Left cardiac atrium (tissue), 4 donors: ENCODE data around the gene ZNF564. TPM values are rescaled to one million over a fixed set of nuclear protein-coding genes. Genes with fewer than 3 reads are reported as not detected.
"Not testable (repeated sequence)": the region's sequence is repeated elsewhere in the genome, so short reads cannot be mapped to it uniquely, and the experiment has no call there.

ENCODE experiments used
- ATAC-seq, 2 donors: fragments of 200-7000 bp; cut with Tn5 transposase; one replicate each; pipeline ENCODE4 v1.9.1; 2020; ENCODE audit warnings: mild to moderate bottlenecking in 2 of 2, moderate library complexity in 2 of 2
- DNase-seq: peaks from one replicate; pipeline ENCODE4 v3.0.0-alpha.2; 2020
- intact Hi-C, 2 donors: fragments of 100-400 bp; cut with DNase I; formaldehyde crosslinking; loops; one replicate each; pipeline versions ENCODE4 v1.14.1 to v1.15.1; 2022 to 2023
- long read RNA-seq: library from polyadenylated mRNA; unstranded; transcript quantifications from one replicate; pipeline ENCODE4 v2.0.0, GENCODE V29; 2021
- total RNA-seq, 2 donors: library from RNA; stranded (reverse); fragmentation: NEBNext Ultra II Directional; extraction: Animal tissue kit (Norgen Biotek cat#: 25700); gene quantifications; one replicate each; pipeline ENCODE4 v1.2.1, GENCODE V29; 2021
- donor health status: DM: no; HTN: yes; CAD: no.
- donor health status: DM: no; HTN: yes; CAD: no; lungs with severe emphysema.
- donor health status: DM: yes; HTN: yes; CAD: no.
- donor health status: Dilated cardiomyopathy.

ZNF564 gene
- total RNA-seq = 10 to 100 TPM in 1 of 2 donors, 1 to 10 TPM in 1; 7.7 to 11.9 TPM
- long read RNA-seq, transcript ZNF564-201 (4 exons, 2,935 nt) = major isoform, 15 of 17 reads
- long read RNA-seq, partial matches to known transcripts = 0 of 17 reads
- long read RNA-seq, other reads (novel, unspliced or antisense) = 1 of 17 reads

- ATAC-seq (peak; percentile 99), DNase-seq (peak; percentile 95)
- intact Hi-C loops = loop anchor here in 1 of 2 donors (5.0 kb wide), 1 partner anchor 54 kb away; no protein-coding TSS in a partner anchor
Observed at GRCh38 chr19:12551060-12551832, at the start of gene ZNF564. Gene ZNF564 (minus strand): TSS chr19:12551482. CDS start chr19:12551332, 150 bp downstream.

GRCh38 chr19:12597594-12597993, 46.3 kb upstream of the ZNF564 start:
- intact Hi-C loops = no loop called here
- ATAC-seq (no peak), DNase-seq (no peak)

DNA sequence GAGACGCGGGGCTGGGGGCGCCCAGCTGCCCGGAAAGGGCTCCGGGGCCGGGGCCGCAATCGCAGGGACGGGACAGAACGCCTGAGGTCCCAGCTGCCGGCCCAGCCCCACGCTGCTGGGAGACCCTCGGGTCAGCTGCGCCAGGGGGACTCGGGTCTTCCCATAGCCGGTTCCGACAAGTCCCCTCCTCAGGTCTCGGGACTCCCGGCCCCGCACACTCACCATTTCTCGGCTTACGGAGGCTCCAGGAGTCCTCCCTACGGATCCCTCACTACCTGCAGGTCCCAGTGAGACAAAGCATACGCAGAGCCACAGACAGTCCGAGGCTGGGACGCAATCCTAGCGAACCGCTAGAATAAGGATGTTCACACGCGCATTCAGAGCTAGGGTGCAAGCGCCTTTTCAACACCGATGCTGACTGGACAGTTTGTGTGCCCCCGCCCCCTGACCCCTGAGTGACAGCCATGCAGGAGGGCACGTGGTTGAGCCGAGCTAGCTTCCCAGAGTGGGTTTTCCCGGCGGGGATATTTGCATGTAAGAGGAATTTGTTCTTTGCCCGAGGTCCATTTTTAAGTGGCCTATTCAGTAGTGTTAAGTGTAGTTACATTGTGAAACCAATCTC, 45.8 kb upstream of the ZNF564 start:
- intact Hi-C loops = no loop called here
- ATAC-seq (peak in 1 of 2 donors; percentile 27), DNase-seq (no peak)

DNA sequence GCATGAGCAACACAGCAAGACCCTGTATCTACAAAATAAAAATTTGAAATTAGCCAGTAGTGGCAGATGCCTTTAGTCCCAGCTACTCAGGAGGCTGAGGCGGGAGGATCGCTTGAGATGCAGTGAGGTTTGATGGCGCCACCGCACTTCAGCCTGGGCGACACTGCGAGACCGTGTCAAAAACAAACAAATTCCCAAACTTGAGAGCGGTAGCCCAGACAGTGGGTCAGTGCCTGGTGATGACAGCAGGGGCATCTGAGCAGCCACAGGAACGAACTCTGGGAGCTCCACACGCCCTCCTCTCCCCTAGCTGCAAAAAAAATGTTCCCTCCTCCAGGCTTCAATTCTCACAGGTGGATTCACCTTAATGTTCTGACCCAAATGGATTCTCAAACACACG, 45.2 kb upstream of the ZNF564 start:
- ATAC-seq (no peak), DNase-seq (no peak)
- intact Hi-C loops = no loop called here

DNA sequence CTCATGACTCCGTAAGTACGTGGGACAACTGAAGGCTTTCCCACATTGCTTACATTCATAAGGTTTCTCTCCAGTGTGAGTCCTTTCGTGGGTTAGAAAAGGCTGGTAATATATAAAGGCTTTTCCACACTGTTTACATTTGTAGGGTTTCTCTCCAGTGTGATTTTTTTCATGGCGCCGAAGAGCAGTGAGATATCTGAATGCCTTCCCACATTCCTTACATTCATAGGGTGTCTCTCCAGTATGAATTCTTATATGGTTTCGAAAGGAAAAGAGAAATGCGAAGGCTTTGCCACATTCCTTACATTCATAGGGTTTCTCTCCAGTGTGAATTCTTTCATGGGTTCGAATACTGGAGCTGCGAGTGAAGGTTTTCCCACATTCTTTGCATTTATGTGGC, 29.8 kb upstream of the ZNF564 start:
- intact Hi-C loops = no loop called here
- ATAC-seq (no peak), DNase-seq (no peak)

GRCh38 chr19:12580180-12580694, 29.0 kb upstream of the ZNF564 start:
- no peak for DNase-seq
- intact Hi-C loops = no loop called here
- peak in 1 of 2 donors; percentile 39 for ATAC-seq

DNA sequence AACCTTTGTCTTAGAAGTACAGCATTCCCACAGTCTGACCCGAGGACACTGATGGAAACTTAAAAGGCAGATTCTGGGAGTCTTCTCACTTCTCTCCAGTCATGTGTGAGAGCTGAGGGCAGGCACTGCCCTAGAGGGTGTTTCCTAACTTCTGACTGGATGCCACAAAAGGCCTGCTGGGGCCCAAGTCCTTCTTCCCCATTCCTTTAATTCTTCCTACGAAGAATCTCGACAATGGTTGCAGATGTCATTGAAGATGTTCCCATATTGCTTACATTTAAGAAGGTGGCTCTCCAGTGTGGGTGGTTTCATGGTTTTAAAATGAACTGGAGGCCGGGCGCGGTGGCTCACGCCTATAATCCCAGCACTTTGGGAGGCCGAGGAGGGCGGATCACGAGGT, 27.4 kb upstream of the ZNF564 start:
- DNase-seq (no peak), ATAC-seq (no peak)
- intact Hi-C loops = no loop called here

DNA sequence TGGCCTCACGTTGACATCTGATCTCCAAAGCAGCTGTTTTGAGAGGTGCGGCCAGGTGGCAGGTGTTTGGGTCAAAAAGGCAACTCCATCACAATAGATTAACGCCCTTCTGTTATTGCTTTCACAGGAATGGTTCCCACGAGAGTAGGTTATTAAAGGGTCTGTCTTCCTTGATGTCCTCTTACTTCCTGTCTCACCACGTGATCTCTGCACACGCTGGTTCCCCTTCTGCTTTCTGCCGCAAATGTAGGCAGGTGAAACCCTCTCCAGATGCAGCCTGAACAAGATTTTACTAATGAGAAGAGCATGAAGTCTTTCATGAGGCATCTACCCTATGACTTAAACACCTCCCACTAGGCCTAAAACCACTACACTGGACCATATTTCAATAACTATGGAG, 22.8 kb upstream of the ZNF564 start:
- no peak for DNase-seq
- intact Hi-C loops = no loop called here

DNA sequence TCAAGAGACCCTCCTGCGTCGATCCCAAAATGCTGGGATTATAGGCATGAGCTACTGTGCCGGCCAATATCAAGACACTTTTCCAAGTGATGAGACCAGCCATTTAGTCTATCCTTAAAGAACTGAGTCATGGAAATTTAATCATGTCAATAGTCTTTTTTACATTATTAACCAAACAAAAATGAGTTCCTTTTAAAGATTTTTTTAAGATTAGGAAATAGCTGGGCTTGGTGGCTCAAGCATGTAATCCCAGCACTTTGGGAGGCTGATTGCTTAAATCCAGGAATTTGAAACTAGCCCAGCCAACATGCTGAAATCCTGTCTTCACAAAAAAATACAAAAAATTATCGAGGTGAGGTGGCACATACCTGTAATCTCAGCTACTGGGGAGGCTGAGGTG, 16.7 kb upstream of the ZNF564 start:
- ATAC-seq (no peak), DNase-seq (no peak)
- intact Hi-C loops = loop anchor here in 1 of 2 donors (10.0 kb wide), 1 partner anchor 97 kb away; the partner anchor contains the start of genes MAN2B1 and WDR83

More for the DNA sequence above, 22.8 kb upstream of the ZNF564 start:
- ATAC-seq = no peak

DNA sequence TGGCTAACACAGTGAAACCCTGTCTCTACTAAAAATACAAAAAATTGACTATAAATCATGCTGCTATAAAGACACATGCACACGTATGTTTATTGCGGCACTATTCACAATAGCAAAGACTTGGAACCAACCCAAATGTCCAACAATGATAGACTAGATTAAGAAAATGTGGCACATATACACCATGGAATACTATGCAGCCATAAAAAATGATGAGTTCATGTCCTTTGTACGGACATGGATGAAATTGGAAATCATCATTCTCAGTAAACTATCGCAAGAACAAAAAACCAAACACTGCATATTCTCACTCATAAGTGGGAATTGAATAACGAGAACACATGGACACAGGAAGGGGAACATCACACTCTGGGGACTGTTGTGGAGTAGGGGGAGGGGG, 15.1 kb upstream of the ZNF564 start:
- intact Hi-C loops = loop anchor here in 1 of 2 donors (10.0 kb wide), 1 partner anchor 98 kb away; the partner anchor contains the start of genes MAN2B1 and WDR83
- DNase-seq = not testable (repeated sequence)

DNA sequence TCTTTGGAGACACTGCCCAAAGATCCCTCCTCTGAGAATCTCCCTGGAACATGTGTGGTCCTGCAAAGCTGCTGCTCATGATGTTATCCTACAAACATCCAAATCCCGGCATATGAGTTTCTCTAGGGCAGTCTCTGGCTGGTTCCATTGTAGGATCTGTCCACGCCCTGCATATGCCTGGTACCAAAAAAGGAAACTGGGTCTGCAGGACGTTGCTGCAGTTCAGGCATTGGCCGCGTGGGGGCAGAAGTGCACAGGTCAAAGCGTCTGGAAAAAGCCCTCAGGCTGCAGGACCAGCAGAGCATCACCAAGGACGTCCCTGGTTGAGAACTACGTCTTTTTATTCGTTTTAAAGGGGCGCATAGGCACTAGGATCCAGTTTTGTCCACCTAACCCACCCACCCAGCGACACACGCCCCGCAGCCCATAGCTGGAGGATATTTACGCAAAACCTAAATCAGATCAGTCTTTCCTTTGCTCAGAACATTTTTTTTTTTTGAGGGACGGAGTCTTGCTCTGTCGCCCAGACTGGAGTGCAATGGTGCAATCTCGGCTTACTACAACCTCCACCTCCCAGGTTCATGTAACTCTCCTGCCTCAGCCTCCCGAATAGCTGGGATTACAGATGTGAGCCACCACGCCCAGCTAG, 12.9 kb upstream of the ZNF564 start:
- intact Hi-C loops = loop anchor here (5.0 to 10.0 kb wide), 2 partner anchors 101 to 108 kb away; partner anchors contain the start of genes MAN2B1 (in 1 of the 2) and WDR83 (in 1 of the 2)
- DNase-seq (peak; percentile 89), ATAC-seq (peak; percentile 91 to 96)

More for the DNA sequence above, 15.1 kb upstream of the ZNF564 start:
- ATAC-seq = not testable (repeated sequence)

DNA sequence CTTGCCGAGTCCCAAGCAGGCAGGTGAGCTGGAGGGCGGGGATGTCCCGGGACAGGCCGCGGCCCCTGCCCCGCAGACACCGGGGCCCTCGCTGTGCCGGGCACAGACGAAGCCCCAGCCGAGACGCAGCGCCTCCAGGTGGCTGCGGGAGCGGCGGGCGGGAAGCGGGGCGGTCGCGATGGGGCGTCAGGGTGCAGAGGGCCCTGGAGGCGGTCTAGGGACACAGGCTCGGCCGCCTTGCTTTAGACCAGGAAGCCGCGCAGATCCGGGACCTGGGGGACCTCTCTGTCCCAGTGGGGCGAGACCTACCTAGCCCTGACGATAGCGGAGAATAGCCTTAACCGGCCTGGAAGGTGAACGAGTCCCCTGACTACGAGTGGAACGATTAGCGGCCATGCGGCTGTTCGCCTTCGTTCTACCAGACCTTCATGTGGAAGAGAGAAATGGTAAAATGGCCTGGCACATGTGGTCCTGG, 4.2 kb upstream of the ZNF564 start:
- intact Hi-C loops = no loop called here
- ATAC-seq (no peak), DNase-seq (no peak)

- intact Hi-C loops = no loop called here
- no peak for DNase-seq
Observed at GRCh38 chr19:12546903-12547302, 4.4 kb downstream of the ZNF564 start.

GRCh38 chr19:12546068-12546467, 5.2 kb downstream of the ZNF564 start:
- ATAC-seq = no peak
- DNase-seq = no peak
- intact Hi-C loops = no loop called here

More at GRCh38 chr19:12546903-12547302, 4.4 kb downstream of the ZNF564 start:
- no peak for ATAC-seq

- ATAC-seq = no peak
- no peak for DNase-seq
- intact Hi-C loops = no loop called here
Observed at GRCh38 chr19:12545267-12545666, 6.0 kb downstream of the ZNF564 start.

GRCh38 chr19:12544401-12544876, 6.8 kb downstream of the ZNF564 start:
- peak; percentile 33 for DNase-seq
- peak in 1 of 2 donors; percentile 72 for ATAC-seq

DNA sequence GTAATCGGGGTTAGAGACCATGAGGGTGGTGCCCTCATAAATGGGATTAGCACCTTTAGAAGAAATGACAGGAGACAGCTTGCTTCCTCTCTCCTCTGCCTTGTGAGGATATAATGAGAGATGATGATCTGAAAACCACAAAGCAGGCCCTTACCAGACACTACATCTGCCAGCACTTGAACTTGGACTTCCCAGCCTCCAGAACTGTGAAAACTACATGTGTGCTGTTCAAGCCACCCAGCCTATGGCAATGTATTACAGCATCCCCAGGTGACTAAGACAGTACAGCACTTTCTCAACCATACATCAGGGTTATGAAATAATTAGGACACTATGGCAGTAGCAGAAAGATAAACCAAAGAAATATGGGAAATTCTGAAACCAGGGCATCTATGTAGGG, 7.4 kb downstream of the ZNF564 start:
- intact Hi-C loops = no loop called here
- DNase-seq (no peak), ATAC-seq (peak in 1 of 2 donors; percentile 14)

More at GRCh38 chr19:12544401-12544876, 6.8 kb downstream of the ZNF564 start:
- intact Hi-C loops = no loop called here

DNA sequence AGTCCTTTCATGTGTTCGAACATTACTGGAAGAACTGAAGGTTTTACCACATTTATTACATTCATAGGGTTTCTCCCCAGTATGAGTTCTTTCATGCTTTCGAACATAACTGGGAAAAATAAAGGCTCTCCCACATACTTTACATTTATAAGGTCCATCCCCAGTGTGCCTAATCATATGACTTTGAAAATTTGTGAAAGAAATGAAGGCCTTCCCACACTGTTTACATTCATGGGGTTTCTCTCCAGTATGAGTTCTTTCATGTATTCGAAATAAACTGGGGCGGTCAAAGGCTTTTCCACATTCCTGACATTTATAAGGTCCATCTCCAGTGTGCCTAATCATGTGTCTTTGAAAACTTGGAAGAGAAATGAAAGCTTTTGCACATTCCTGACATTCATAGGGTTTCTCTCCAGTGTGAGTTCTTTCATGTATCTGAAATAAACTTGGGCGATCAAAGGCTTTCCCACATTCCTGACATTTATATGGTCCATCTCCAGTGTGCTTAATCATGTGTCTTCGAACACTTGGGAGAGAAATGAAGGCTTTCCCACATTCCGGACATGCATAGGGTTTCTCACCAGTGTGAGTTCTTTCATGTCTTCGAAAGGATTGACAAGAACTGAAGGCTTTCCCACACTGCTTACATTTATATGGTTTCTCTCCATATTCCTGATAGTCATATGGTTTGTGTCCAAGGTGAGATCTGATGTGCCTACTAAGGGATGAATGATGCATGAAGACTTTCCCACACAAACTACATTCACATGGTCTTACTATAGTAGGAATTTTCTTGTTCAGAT, 24.0 kb downstream of the ZNF564 start:
- ATAC-seq = no peak
- intact Hi-C loops = no loop called here
- DNase-seq = no peak
